SK-N-SH (cell line): ENCODE measurements around the gene IRF5. TPM values are rescaled to one million over a fixed set of nuclear protein-coding genes. Genes with fewer than 3 reads are reported as not detected.

Source experiments
- CTCF ChIA-PET: fragments of 300-600, 350-600 bp; formaldehyde crosslinking; extraction: SDS; loops from one replicate; lab custom pipeline; 2021; lab: Yijun Ruan, JAX
- POLR2A ChIA-PET: fragments of 350-600 bp; sonication (Branson Sonifier 250); formaldehyde crosslinking; extraction: SDS; loops from one replicate; lab custom pipeline; 2020; ENCODE audit warnings: antibody characterized with exemption, inconsistent platforms; lab: Yijun Ruan, JAX
- DNase-seq: peaks from one replicate; pipeline ENCODE4 v3.0.0; 2012
- H2AFZ ChIP-seq: fragments of 200-600 bp; sonication (generic); 2 replicates; pipeline ENCODE4 v1.8.1; 2016; ENCODE audit warnings: antibody characterized with exemption, mild to moderate bottlenecking, low read depth
- H3F3A ChIP-seq: fragments of 200-600 bp; sonication (generic); replicated peaks from 2 replicates; pipeline ENCODE3; 2016; ENCODE audit warnings: antibody characterized with exemption, mild to moderate bottlenecking; ENCODE audit not compliant: insufficient read depth
- H3K27ac ChIP-seq, 2 experiments: fragments of 200-500 bp in 1 of 2; fragments of 200-600 bp in 1 of 2; sonication (Bioruptor generic) in 1 of 2; sonication (generic), shearing (Covaris generic) in 1 of 2; 2 replicates each; pipeline versions ENCODE4 v1.5.1 to v1.6.1; 2014 to 2016; ENCODE audit warnings: low read depth in 2 of 2, inconsistent platforms in 1 of 2, low read length in 1 of 2, mild to moderate bottlenecking in 1 of 2, mixed read lengths in 1 of 2
- H3K27me3 ChIP-seq: fragments of 200-600 bp; sonication (generic), shearing (Covaris generic); 2 replicates; pipeline ENCODE4 v1.6.1; 2016; ENCODE audit warnings: mixed run types; ENCODE audit not compliant: insufficient read depth
- H3K36me3 ChIP-seq, 2 experiments: fragments of 200-500 bp in 1 of 2; fragments of 200-600 bp in 1 of 2; sonication (Bioruptor generic) in 1 of 2; sonication (generic) in 1 of 2; replicated peaks in 1 of 2; 2 replicates each; pipeline versions ENCODE3 to v1.5.1; 2014 to 2016; ENCODE audit warnings: low read length in 1 of 2, mild to moderate bottlenecking in 1 of 2; ENCODE audit not compliant: insufficient read depth in 2 of 2, control insufficient read depth in 1 of 2
- H3K4me1 ChIP-seq, 2 experiments: fragments of 200-500 bp in 1 of 2; fragments of 200-600 bp in 1 of 2; sonication (Bioruptor generic) in 1 of 2; sonication (generic), shearing (Covaris generic) in 1 of 2; 2 replicates each; pipeline versions ENCODE4 v1.5.1 to v1.6.1; 2014 to 2016; ENCODE audit warnings: low read depth in 1 of 2, low read length in 1 of 2, mixed run types in 1 of 2; ENCODE audit not compliant: insufficient read depth in 2 of 2, control insufficient read depth in 1 of 2
- H3K4me2 ChIP-seq: fragments of 200-600 bp; sonication (generic), shearing (Covaris generic); 2 replicates; pipeline ENCODE4 v1.6.1; 2017; ENCODE audit warnings: mixed run types
- H3K4me3 ChIP-seq, 2 experiments: fragments of 200-500 bp in 1 of 2; fragments of 200-600 bp in 1 of 2; sonication (Bioruptor generic) in 1 of 2; sonication (generic), shearing (Covaris generic) in 1 of 2; 2 replicates each; pipeline versions ENCODE4 v1.5.1 to v1.8.1; 2014 to 2016; ENCODE audit warnings: low read depth in 2 of 2, inconsistent platforms in 1 of 2, low read length in 1 of 2, mild to moderate bottlenecking in 1 of 2, mixed read lengths in 1 of 2, moderate library complexity in 1 of 2
- H3K79me2 ChIP-seq: fragments of 200-600 bp; sonication (generic); 2 replicates; pipeline ENCODE4 v1.8.1; 2017; ENCODE audit warnings: mild to moderate bottlenecking; ENCODE audit not compliant: insufficient read depth
- H3K9ac ChIP-seq: fragments of 200-600 bp; sonication (generic); 2 replicates; pipeline ENCODE4 v1.6.1; 2017; ENCODE audit warnings: mixed run types
- H3K9me2 ChIP-seq: fragments of 200-600 bp; sonication (generic); 2 replicates; pipeline ENCODE4 v1.6.1; 2017; ENCODE audit warnings: mixed run types
- H3K9me3 ChIP-seq: fragments of 200-600 bp; sonication (generic); 2 replicates; pipeline ENCODE4 v1.6.1; 2017; ENCODE audit warnings: mixed run types, mild to moderate bottlenecking, moderate library complexity
- H4K20me1 ChIP-seq: fragments of 200-600 bp; sonication (generic); 2 replicates; pipeline ENCODE4 v1.6.1; 2017; ENCODE audit warnings: mild to moderate bottlenecking, mixed run types; ENCODE audit not compliant: insufficient read depth
- CHD2 ChIP-seq: fragments of 150-350 bp; IDR thresholded peaks from 2 replicates; pipeline ENCODE4 v1.6.1; 2018; ENCODE audit warnings: low read length; ENCODE audit not compliant: partially characterized antibody
- EP300 ChIP-seq, 2 experiments: IDR thresholded peaks; 2 replicates each; pipeline versions ENCODE4 v1.4.0 to v1.6.1; 2012; ENCODE audit warnings: borderline replicate concordance in 1 of 2, low read depth in 1 of 2, low read length in 1 of 2
- EZH2phosphoT487 ChIP-seq: fragments of 200-600 bp; sonication (generic); IDR thresholded peaks from 2 replicates; pipeline ENCODE4 v1.6.1; 2017; ENCODE audit warnings: low read depth, mixed run types, mild to moderate bottlenecking, antibody characterized with exemption, moderate library complexity, borderline replicate concordance
- FOSL2 ChIP-seq: IDR thresholded peaks from 2 replicates; pipeline ENCODE4 v1.4.0; 2012; ENCODE audit warnings: low read depth, mild to moderate bottlenecking, moderate library complexity, borderline replicate concordance
- GABPA ChIP-seq: IDR thresholded peaks from 2 replicates; pipeline ENCODE4 v1.4.0; 2012; ENCODE audit warnings: low read depth, mild to moderate bottlenecking
- GATA2 ChIP-seq: sonication (generic); formaldehyde crosslinking; IDR thresholded peaks from 2 replicates; pipeline ENCODE4 v1.5.0; 2020; ENCODE audit warnings: mild to moderate bottlenecking, missing genetic modification reagents
- JUND ChIP-seq: IDR thresholded peaks from 2 replicates; pipeline ENCODE4 v1.4.0; 2012
- MAX ChIP-seq: IDR thresholded peaks from 2 replicates; pipeline ENCODE4 v1.4.0; 2012; ENCODE audit warnings: low read depth
- NFIC ChIP-seq: IDR thresholded peaks from 2 replicates; pipeline ENCODE4 v1.4.0; 2012; ENCODE audit warnings: borderline replicate concordance
- NRF1 ChIP-seq: IDR thresholded peaks from 2 replicates; pipeline ENCODE4 v1.6.1; 2012; ENCODE audit warnings: low read depth, mild to moderate bottlenecking, low read length
- PBX3 ChIP-seq: IDR thresholded peaks from 2 replicates; pipeline ENCODE4; 2012
- RAD21 ChIP-seq: IDR thresholded peaks from 2 replicates; pipeline ENCODE4 v1.6.1; 2012; ENCODE audit warnings: mild to moderate bottlenecking, low read length
- RFX5 ChIP-seq: IDR thresholded peaks from 2 replicates; pipeline ENCODE4 v1.6.1; 2012; ENCODE audit warnings: mild to moderate bottlenecking, improper control_type of control experiment, low read length
- RXRA ChIP-seq: IDR thresholded peaks from 2 replicates; pipeline ENCODE4 v1.4.0; 2012; ENCODE audit warnings: low read depth, mild to moderate bottlenecking, borderline replicate concordance
- SIN3A ChIP-seq: IDR thresholded peaks from 2 replicates; pipeline ENCODE4 v1.6.1; 2012; ENCODE audit warnings: low read depth, mild to moderate bottlenecking, low read length, moderate library complexity, borderline replicate concordance
- SMC3 ChIP-seq: IDR thresholded peaks from 2 replicates; pipeline ENCODE4 v1.6.1; 2012; ENCODE audit warnings: low read depth, low read length, improper control_type of control experiment
- TAF1 ChIP-seq: IDR thresholded peaks from 2 replicates; pipeline ENCODE4 v1.6.1; 2012; ENCODE audit warnings: low read depth, mild to moderate bottlenecking, low read length, moderate library complexity, borderline replicate concordance
- TCF12 ChIP-seq: IDR thresholded peaks from 2 replicates; pipeline ENCODE4 v1.4.0; 2012
- TEAD4 ChIP-seq: IDR thresholded peaks from 2 replicates; pipeline ENCODE4 v1.4.0; 2012; ENCODE audit warnings: mild to moderate bottlenecking, borderline replicate concordance; ENCODE audit not compliant: insufficient read depth
- USF1 ChIP-seq: IDR thresholded peaks from 2 replicates; pipeline ENCODE4 v1.4.0; 2012; ENCODE audit warnings: low read depth, borderline replicate concordance
- YY1 ChIP-seq: IDR thresholded peaks from 2 replicates; pipeline ENCODE4 v1.4.0; 2012; ENCODE audit warnings: low read depth, mild to moderate bottlenecking
- ZBTB33 ChIP-seq: IDR thresholded peaks from 2 replicates; pipeline ENCODE4 v1.4.0; 2012; ENCODE audit warnings: low read depth, borderline replicate concordance
- WGBS: methylation state at CpG from one replicate; pipeline ENCODE4 v1.1.6; 2017; ENCODE audit warnings: low lambda C conversion rate; 5-methylcytosine and 5-hydroxymethylcytosine counted together
- polyA plus RNA-seq, 3 experiments: library from polyadenylated mRNA; depleted of rRNA; stranded (reverse); fragments of >200 nt; gene quantifications; 2 replicates each; pipeline ENCODE4 v1.2.3, GENCODE V29; 2012
- TF ChIP-seq, protein P1 (sequence below): fragments of 200-600 bp; sonication (generic); IDR thresholded peaks from 2 replicates; pipeline ENCODE4 v1.6.1; 2017; ENCODE audit warnings: antibody characterized with exemption, mild to moderate bottlenecking, moderate library complexity

The IRF5 gene
- polyA plus RNA-seq, 1 of the 3 experiments (the other 2 are of a cell fraction) = 0.62 TPM

- TF ChIP-seq RXRA = no peak
- no peak for TF ChIP-seq EZH2phosphoT487
- no peak for TF ChIP-seq ZBTB33
- TF ChIP-seq YY1 = no peak
- TF ChIP-seq FOSL2 = no peak
- TF ChIP-seq TEAD4 = no peak
- no peak for TF ChIP-seq USF1
- no peak for TF ChIP-seq TAF1
- no peak for TF ChIP-seq RAD21
- no peak for TF ChIP-seq EP300 (IDR thresholded peaks at IDR 0.05; ENCODE audit: borderline replicate concordance in 1 of 2, low read depth in 1 of 2, low read length in 1 of 2)
- TF ChIP-seq CHD2 = no peak
- no peak for TF ChIP-seq TCF12
Measured at GRCh38 chr7:128955981-128956380, 18.3 kb downstream of the IRF5 start (continued).

DNA sequence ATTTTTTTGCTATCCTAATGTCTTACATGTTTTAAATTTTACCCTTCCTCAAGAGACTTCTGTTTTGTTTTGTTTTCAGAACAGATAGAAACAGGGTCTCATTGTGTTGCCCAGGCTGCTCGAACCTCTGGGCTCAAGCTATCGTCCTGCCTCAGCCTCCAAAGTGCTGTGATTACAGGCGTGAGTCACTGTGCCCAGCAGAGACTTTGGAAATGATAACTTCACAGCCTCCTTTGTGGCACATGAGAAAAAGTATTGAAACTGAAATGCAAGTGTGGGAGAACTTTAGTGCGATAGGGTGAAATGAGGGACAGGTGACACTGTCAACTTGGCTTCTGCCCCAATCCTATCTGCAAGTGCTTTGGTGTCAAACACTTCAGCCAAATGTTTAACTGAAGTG lies 21.6 kb downstream of the IRF5 start:
- Histone ChIP-seq H3K36me3 (peaks cover 54% of the 10 kb centered on the region in 2 experiments), H3K4me1 (peaks cover 5 to 29% of the 10 kb centered on the region in 2 experiments), H3K9me2 (no peaks in the 10 kb centered on the region), H3K79me2 (no peaks in the 10 kb centered on the region), H4K20me1 (no peaks in the 10 kb centered on the region; the same call in 1 of the 2 replicates), H3K27me3 (no peaks in the 10 kb centered on the region), H3K27ac (no peak overlapping the region), H3K9ac (no peak overlapping the region), H3K4me2 (no peak overlapping the region), H3K9me3 (no peaks in the 10 kb centered on the region), H3F3A (peaks cover 20% of the 10 kb centered on the region), H2AFZ (no peak overlapping the region), H3K4me3 (no peak overlapping the region)
- DNase-seq = no peak
- no peak for TF ChIP-seq GABPA
- no peak for TF ChIP-seq NRF1
- no peak for TF ChIP-seq JUND
- no peak for TF ChIP-seq TEAD4
- no peak for TF ChIP-seq SIN3A
- no peak for TF ChIP-seq RFX5
- TF ChIP-seq MAX = no peak
- TF ChIP-seq, protein P1, sequence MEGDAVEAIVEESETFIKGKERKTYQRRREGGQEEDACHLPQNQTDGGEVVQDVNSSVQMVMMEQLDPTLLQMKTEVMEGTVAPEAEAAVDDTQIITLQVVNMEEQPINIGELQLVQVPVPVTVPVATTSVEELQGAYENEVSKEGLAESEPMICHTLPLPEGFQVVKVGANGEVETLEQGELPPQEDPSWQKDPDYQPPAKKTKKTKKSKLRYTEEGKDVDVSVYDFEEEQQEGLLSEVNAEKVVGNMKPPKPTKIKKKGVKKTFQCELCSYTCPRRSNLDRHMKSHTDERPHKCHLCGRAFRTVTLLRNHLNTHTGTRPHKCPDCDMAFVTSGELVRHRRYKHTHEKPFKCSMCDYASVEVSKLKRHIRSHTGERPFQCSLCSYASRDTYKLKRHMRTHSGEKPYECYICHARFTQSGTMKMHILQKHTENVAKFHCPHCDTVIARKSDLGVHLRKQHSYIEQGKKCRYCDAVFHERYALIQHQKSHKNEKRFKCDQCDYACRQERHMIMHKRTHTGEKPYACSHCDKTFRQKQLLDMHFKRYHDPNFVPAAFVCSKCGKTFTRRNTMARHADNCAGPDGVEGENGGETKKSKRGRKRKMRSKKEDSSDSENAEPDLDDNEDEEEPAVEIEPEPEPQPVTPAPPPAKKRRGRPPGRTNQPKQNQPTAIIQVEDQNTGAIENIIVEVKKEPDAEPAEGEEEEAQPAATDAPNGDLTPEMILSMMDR = no peak
- TF ChIP-seq NFIC = no peak
- no peak for TF ChIP-seq ZBTB33
- TF ChIP-seq SMC3 = no peak
- TF ChIP-seq EZH2phosphoT487 = no peak
- TF ChIP-seq GATA2 (CRISPR knock-in tag) = no peak
- no peak for TF ChIP-seq PBX3
- POLR2A ChIA-PET = no interaction called here
- CTCF ChIA-PET = interaction anchor here (0.7 to 3.4 kb wide), 3 partner anchors 20 to 132 kb away, joined by 3 to 16 read pairs (median 3); no protein-coding TSS in a partner anchor
- WGBS = 100% methylated on average over 4 of the region's 4 CpGs
